Smooth muscle cell (in vitro differentiated cells): ENCODE results near the gene ERBB2. TPM values are rescaled to one million over a fixed set of nuclear protein-coding genes. Genes with fewer than 3 reads are reported as not detected.

Experiments used
- DNase-seq: peaks from one replicate; lab custom pipeline; 2025; ENCODE audit not compliant: unreplicated experiment; lab: John Stamatoyannopoulos, UW
- H2AFZ ChIP-seq: fragments of 200-600 bp; sonication (generic); 2 replicates; pipeline ENCODE4 v1.6.0; 2016; ENCODE audit warnings: antibody characterized with exemption, low read depth, mild to moderate bottlenecking
- H3F3A ChIP-seq: fragments of 200-600 bp; sonication (generic); 2 replicates; pipeline ENCODE4 v1.6.0; 2017; ENCODE audit warnings: antibody characterized with exemption, low read depth
- H3K27ac ChIP-seq: fragments of 200-600 bp; sonication (generic); 2 replicates; pipeline ENCODE4 v1.5.1; 2016; ENCODE audit warnings: low read depth, mild to moderate bottlenecking
- H3K27me3 ChIP-seq: fragments of 200-600 bp; sonication (generic); 2 replicates; pipeline ENCODE4 v1.6.1; 2016; ENCODE audit warnings: low read depth, mild to moderate bottlenecking
- H3K36me3 ChIP-seq: fragments of 200-600 bp; sonication (generic); 2 replicates; pipeline ENCODE4 v1.5.1; 2016; ENCODE audit warnings: low read depth
- H3K4me1 ChIP-seq: fragments of 200-600 bp; sonication (generic); 2 replicates; pipeline ENCODE4 v1.5.1; 2016; ENCODE audit warnings: low read depth
- H3K4me2 ChIP-seq: fragments of 200-600 bp; sonication (generic); 2 replicates; pipeline ENCODE4 v1.6.0; 2016; ENCODE audit warnings: mild to moderate bottlenecking
- H3K4me3 ChIP-seq: fragments of 200-600 bp; sonication (generic); 2 replicates; pipeline ENCODE4 v1.5.1; 2016; ENCODE audit warnings: mild to moderate bottlenecking
- H3K79me2 ChIP-seq: fragments of 200-600 bp; sonication (generic); 2 replicates; pipeline ENCODE4 v1.6.0; 2016; ENCODE audit warnings: low read depth, mild to moderate bottlenecking
- H3K9ac ChIP-seq: fragments of 200-600 bp; sonication (generic); 2 replicates; pipeline ENCODE4 v1.6.0; 2016; ENCODE audit warnings: low read depth
- H3K9me3 ChIP-seq: fragments of 200-600 bp; sonication (generic); replicated peaks from 2 replicates; pipeline ENCODE4 v1.5.1; 2016; ENCODE audit warnings: low read depth
- H4K20me1 ChIP-seq: fragments of 200-600 bp; sonication (generic); 2 replicates; pipeline ENCODE4 v1.6.0; 2016; ENCODE audit warnings: low read depth
- WGBS: methylation state at CpG from one replicate; pipeline ENCODE4 v1.1.7; 2016; ENCODE audit warnings: low lambda C conversion rate; 5-methylcytosine and 5-hydroxymethylcytosine counted together
- polyA plus RNA-seq: library from polyadenylated mRNA; unstranded; fragments of >200 nt; fragmentation: Nextera tagmentation; extraction: Ambion mirVana; gene quantifications from 2 replicates; pipeline ENCODE4 v1.2.1, GENCODE V29; 2016
- total RNA-seq: library from RNA; depleted of rRNA; stranded (reverse); fragments of >200 nt; gene quantifications from 2 replicates; pipeline ENCODE4 v1.2.3, GENCODE V29; 2014
- TF ChIP-seq, protein P1 (sequence below): fragments of 200-600 bp; sonication (generic); IDR thresholded peaks from 2 replicates; pipeline ENCODE4 v1.5.1; 2017; ENCODE audit warnings: borderline replicate concordance, mild to moderate bottlenecking, antibody characterized with exemption; ENCODE audit not compliant: insufficient read depth, poor library complexity, severe bottlenecking

Gene ERBB2
- total and polyA plus RNA-seq, 2 experiments from 2014 or later: 49.4 to 53.6 TPM

DNA sequence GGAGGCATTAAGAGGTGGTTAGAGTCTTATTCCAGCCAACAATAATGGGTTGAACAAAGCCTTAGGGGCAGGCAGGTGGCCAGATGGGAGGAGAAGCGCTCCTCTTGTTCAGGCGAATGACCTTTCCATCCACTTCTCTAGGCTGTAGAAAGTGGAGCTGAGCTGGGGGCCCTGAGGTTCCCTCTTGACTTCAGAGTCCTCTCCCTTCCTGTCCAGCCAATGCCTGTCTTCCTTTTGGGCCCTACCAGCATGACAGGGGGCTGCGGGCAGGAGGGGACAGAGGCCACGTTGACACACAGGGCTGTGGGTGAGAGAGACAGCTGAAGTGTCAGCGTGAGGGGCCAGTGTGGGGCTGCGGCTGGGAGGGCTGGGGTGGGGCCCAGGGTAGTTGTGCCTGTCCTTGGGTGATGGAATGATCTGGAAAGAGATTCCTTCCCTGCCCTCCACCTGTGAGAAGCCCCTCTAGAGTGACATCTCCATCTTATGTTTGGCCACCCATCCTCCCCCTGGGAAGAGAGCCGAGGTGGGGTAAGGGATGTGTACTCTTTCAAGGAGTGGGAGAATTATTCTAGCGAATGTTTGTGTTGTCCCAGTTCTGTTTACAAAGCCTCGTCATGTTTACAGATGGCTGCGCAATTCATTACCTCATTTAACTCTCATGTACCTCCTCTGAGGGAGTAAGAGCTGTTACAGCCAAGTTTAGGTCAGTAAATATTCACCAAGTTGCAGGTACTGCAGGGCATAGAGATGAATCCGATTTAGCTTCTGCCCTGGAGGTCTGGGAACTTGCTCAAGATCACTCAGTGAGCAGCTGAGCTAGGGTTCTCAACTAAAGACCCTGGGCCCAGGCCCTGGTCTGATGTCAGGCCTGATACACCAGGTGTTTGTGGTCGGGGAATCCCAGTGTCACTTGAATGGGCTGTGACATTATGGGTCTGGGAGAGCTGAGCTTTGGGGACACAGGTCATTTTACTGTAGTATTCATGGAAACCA is 3.3 kb downstream of the ERBB2 start:
- 84% methylated on average over 12 of the region's 12 CpGs for WGBS
- no peaks in the 10 kb centered on the region for H3K9me3 ChIP-seq
- no peaks in the 10 kb centered on the region for H3K27me3 ChIP-seq
- H3K79me2 ChIP-seq: peaks cover 36% of the 10 kb centered on the region
- H3K27ac ChIP-seq: no peak overlapping the region
- H4K20me1 ChIP-seq: peaks cover 60% of the 10 kb centered on the region
- TF ChIP-seq, protein P1, sequence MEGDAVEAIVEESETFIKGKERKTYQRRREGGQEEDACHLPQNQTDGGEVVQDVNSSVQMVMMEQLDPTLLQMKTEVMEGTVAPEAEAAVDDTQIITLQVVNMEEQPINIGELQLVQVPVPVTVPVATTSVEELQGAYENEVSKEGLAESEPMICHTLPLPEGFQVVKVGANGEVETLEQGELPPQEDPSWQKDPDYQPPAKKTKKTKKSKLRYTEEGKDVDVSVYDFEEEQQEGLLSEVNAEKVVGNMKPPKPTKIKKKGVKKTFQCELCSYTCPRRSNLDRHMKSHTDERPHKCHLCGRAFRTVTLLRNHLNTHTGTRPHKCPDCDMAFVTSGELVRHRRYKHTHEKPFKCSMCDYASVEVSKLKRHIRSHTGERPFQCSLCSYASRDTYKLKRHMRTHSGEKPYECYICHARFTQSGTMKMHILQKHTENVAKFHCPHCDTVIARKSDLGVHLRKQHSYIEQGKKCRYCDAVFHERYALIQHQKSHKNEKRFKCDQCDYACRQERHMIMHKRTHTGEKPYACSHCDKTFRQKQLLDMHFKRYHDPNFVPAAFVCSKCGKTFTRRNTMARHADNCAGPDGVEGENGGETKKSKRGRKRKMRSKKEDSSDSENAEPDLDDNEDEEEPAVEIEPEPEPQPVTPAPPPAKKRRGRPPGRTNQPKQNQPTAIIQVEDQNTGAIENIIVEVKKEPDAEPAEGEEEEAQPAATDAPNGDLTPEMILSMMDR: no peak
- H3K4me3 ChIP-seq: no peak overlapping the region
- no peak overlapping the region for H2AFZ ChIP-seq
- no peak overlapping the region for H3K9ac ChIP-seq
- no peaks in the 10 kb centered on the region for H3K36me3 ChIP-seq
- no peaks in the 10 kb centered on the region for H3F3A ChIP-seq
- peaks cover 27% of the 10 kb centered on the region for H3K4me1 ChIP-seq
- no peak for DNase-seq
- no peak overlapping the region for H3K4me2 ChIP-seq

DNA sequence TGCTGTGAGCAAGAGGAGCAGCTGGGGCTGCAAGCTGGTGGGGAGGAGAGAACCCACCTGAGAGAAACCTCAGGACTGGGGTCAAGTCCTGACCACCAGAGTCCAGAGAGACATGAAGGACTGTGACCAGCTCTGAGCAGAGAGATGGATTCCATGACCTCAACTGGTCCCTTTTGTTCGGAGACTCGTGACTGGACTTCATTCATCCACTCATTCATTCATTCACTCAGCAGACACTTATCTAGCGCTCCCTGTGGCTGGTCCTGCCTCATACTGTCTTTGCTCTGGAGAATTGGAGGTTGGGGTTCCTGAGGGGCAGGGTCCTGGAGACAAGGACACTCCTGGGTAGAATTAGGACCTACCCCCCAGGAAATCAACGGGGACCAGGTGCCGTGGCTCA is 4.0 kb downstream of the ERBB2 start:
- TF ChIP-seq, protein P1: no peak
- H3K27ac ChIP-seq: no peak overlapping the region
- peaks cover 27% of the 10 kb centered on the region for H3K4me1 ChIP-seq
- no peak for DNase-seq
- no peak overlapping the region for H2AFZ ChIP-seq
- no peak overlapping the region for H3K4me3 ChIP-seq
- peaks cover 60% of the 10 kb centered on the region for H4K20me1 ChIP-seq
- H3F3A ChIP-seq: no peaks in the 10 kb centered on the region
- no peaks in the 10 kb centered on the region for H3K9me3 ChIP-seq
- no peak overlapping the region for H3K9ac ChIP-seq
- H3K79me2 ChIP-seq: peaks cover 36% of the 10 kb centered on the region
- 98% methylated on average over 5 of the region's 5 CpGs for WGBS
- H3K36me3 ChIP-seq: no peaks in the 10 kb centered on the region
- no peaks in the 10 kb centered on the region for H3K27me3 ChIP-seq
- no peak overlapping the region for H3K4me2 ChIP-seq

DNA sequence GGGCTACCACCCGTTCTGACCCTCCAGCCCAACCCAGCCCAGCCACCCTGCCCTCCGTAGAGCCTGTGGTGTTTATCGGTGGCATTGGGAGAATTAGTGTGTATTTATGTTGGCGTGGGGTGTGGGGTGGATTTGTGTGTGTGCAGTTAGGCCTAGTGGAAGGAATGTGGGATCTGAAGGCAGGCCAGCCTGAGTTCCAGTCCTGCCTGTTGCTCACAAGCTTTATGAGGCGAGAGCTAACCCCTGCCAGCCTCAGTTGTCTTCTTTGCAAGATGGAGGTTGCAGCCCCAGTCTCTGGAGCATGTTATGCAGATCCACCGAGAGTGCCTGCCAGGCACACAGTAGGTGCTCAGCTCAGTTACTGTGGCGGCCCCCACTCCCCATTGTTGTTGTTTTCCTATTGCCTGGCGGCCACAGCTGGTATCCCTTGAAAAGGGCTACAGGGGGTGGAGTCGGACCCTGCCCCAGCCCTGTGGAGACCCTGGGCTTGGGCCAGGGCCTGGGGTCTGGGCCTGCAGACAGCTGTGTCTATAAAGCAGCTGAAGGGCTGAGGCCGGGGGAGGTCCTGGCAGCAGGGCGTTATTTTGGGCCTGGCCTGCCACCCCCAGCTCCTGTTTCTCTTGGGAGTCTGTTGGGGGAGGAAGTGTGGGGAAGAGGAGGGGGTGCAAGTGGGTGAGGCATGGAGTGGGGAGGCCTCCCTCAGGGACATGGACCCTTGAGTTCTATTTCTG is 5.1 kb downstream of the ERBB2 start:
- H3K9ac ChIP-seq: no peak overlapping the region

More for the DNA sequence above, 5.1 kb downstream of the ERBB2 start:
- no peak overlapping the region for H3K27ac ChIP-seq
- no peak overlapping the region for H3K4me2 ChIP-seq
- H3K36me3 ChIP-seq: no peaks in the 10 kb centered on the region
- H3K4me1 ChIP-seq: peaks cover 27% of the 10 kb centered on the region
- no peaks in the 10 kb centered on the region for H3K9me3 ChIP-seq
- DNase-seq: no peak
- no peaks in the 10 kb centered on the region for H3F3A ChIP-seq
- H4K20me1 ChIP-seq: peaks cover 60% of the 10 kb centered on the region
- WGBS: 84% methylated on average over 11 of the region's 11 CpGs
- TF ChIP-seq, protein P1: peak; percentile 26
- H3K27me3 ChIP-seq: no peaks in the 10 kb centered on the region
- peaks cover 34% of the 10 kb centered on the region for H3K79me2 ChIP-seq
- no peak overlapping the region for H3K4me3 ChIP-seq
- no peak overlapping the region for H2AFZ ChIP-seq
